ENCODE data around the gene TMUB2.
"Not testable (repeated sequence)": the region's sequence is repeated elsewhere in the genome, so short reads cannot be mapped to it uniquely, and the experiment has no call there.

TMUB2 gene

GRCh38 chr17:44186307-44187130, at the start of gene TMUB2:
Gene TMUB2 (plus strand): TSS chr17:44186972. CDS start chr17:44187709, 737 bp downstream.
- peak; percentile 100 for DNase-seq (ENCODE audit: low read depth in 2 of 2, low spot score in 1 of 2)

GRCh38 chr17:44137891-44138709, 48.7 kb upstream of the TMUB2 start:
- DNase-seq (ENCODE audit: low read depth in 2 of 2, low spot score in 1 of 2) = no peak

- DNase-seq (ENCODE audit: low read depth in 2 of 2, low spot score in 1 of 2) = not testable (repeated sequence)
These were observed 42.9 kb upstream of the TMUB2 start for GRCh38 chr17:44143921-44144320.

GRCh38 chr17:44144966-44145739, 41.6 kb upstream of the TMUB2 start:
- DNase-seq (ENCODE audit: low read depth in 2 of 2, low spot score in 1 of 2) = no peak

GRCh38 chr17:44146375-44147346, 40.1 kb upstream of the TMUB2 start:
- no peak for DNase-seq (ENCODE audit: low read depth in 2 of 2, low spot score in 1 of 2)

- DNase-seq (ENCODE audit: low read depth in 2 of 2, low spot score in 1 of 2) = no peak
These were observed 39.0 kb upstream of the TMUB2 start for GRCh38 chr17:44147812-44148211.

GRCh38 chr17:44149066-44149465, 37.7 kb upstream of the TMUB2 start:
- not testable (repeated sequence) for DNase-seq (ENCODE audit: low read depth in 2 of 2, low spot score in 1 of 2)

- no peak for DNase-seq (ENCODE audit: low read depth in 2 of 2, low spot score in 1 of 2)
These were observed 36.9 kb upstream of the TMUB2 start for GRCh38 chr17:44149750-44150329.

GRCh38 chr17:44152875-44153274, 33.9 kb upstream of the TMUB2 start:
- no peak for DNase-seq (ENCODE audit: low read depth in 2 of 2, low spot score in 1 of 2)

GRCh38 chr17:44155488-44155887, 31.3 kb upstream of the TMUB2 start:
- DNase-seq (ENCODE audit: low read depth in 2 of 2, low spot score in 1 of 2) = no peak

GRCh38 chr17:44159519-44160210, 27.1 kb upstream of the TMUB2 start:
- DNase-seq (ENCODE audit: low read depth in 2 of 2, low spot score in 1 of 2) = no peak

- no peak for DNase-seq (ENCODE audit: low read depth in 2 of 2, low spot score in 1 of 2)
These were observed 22.3 kb upstream of the TMUB2 start for GRCh38 chr17:44164476-44164875.

- no peak for DNase-seq (ENCODE audit: low read depth in 2 of 2, low spot score in 1 of 2)
These were observed 19.5 kb upstream of the TMUB2 start for GRCh38 chr17:44167181-44167861.

GRCh38 chr17:44170135-44170498, 16.7 kb upstream of the TMUB2 start:
- no peak for DNase-seq (ENCODE audit: low read depth in 2 of 2, low spot score in 1 of 2)

GRCh38 chr17:44170499-44171201, 16.1 kb upstream of the TMUB2 start, which contains the start of gene ASB16:
Gene ASB16 (plus strand): TSS chr17:44170704. CDS start chr17:44170790, 86 bp downstream.
- no peak for DNase-seq (ENCODE audit: low read depth in 2 of 2, low spot score in 1 of 2)

- no peak for DNase-seq (ENCODE audit: low read depth in 2 of 2, low spot score in 1 of 2)
These were observed 14.8 kb upstream of the TMUB2 start for GRCh38 chr17:44171931-44172455.

GRCh38 chr17:44174427-44174826, 12.3 kb upstream of the TMUB2 start:
- no peak for DNase-seq (ENCODE audit: low read depth in 2 of 2, low spot score in 1 of 2)

GRCh38 chr17:44176257-44176656, 10.5 kb upstream of the TMUB2 start:
- no peak for DNase-seq (ENCODE audit: low read depth in 2 of 2, low spot score in 1 of 2)
